Trophoblast cell (in vitro differentiated cells and primary cell): ENCODE measurements around the gene CDH26.
A peak's percentile ranks its signal among the peaks of the same experiment; 100 is the strongest.

Experiments used
- DNase-seq, 2 donors: peaks; one replicate each; pipeline ENCODE4 v3.0.0-alpha.2; 2016
- H2AFZ ChIP-seq: 2 replicates; pipeline ENCODE4 v1.6.1; 2013; ENCODE audit warnings: low read length, moderate library complexity, mild to moderate bottlenecking; ENCODE audit not compliant: insufficient read depth, poor library complexity
- H2AK5ac ChIP-seq: 2 replicates; pipeline ENCODE4 v1.6.1; 2013; ENCODE audit warnings: mild to moderate bottlenecking, low read length
- H2BK120ac ChIP-seq: 2 replicates; pipeline ENCODE4 v1.6.1; 2013; ENCODE audit warnings: low read length, mild to moderate bottlenecking, moderate library complexity; ENCODE audit not compliant: insufficient read depth, poor library complexity
- H2BK12ac ChIP-seq: 2 replicates; pipeline ENCODE4 v1.6.1; 2013; ENCODE audit warnings: mild to moderate bottlenecking, low read length, moderate library complexity
- H2BK5ac ChIP-seq: 2 replicates; pipeline ENCODE4 v1.6.1; 2013; ENCODE audit warnings: low read length, low read depth, moderate library complexity, mild to moderate bottlenecking; ENCODE audit not compliant: poor library complexity
- H3K14ac ChIP-seq: 2 replicates; pipeline ENCODE4 v1.6.1; 2013; ENCODE audit warnings: mild to moderate bottlenecking, low read length
- H3K18ac ChIP-seq: 2 replicates; pipeline ENCODE4 v1.6.1; 2013; ENCODE audit warnings: mild to moderate bottlenecking, low read length
- H3K23ac ChIP-seq: 2 replicates; pipeline ENCODE4 v1.6.1; 2013; ENCODE audit warnings: low read length
- H3K27ac ChIP-seq: 2 replicates; pipeline ENCODE4 v1.5.1; 2013; ENCODE audit warnings: low read depth, mild to moderate bottlenecking, inconsistent platforms, low read length, moderate library complexity
- H3K27me3 ChIP-seq: 2 replicates; pipeline ENCODE4 v1.6.1; 2013; ENCODE audit warnings: inconsistent platforms, mild to moderate bottlenecking, low read length, moderate library complexity; ENCODE audit not compliant: insufficient read depth
- H3K36me3 ChIP-seq, 2 experiments: 1 replicate in 1 of 2; 2 replicates in 1 of 2; pipeline ENCODE4 v1.6.1; 2013; ENCODE audit warnings: low read length in 2 of 2, mild to moderate bottlenecking in 2 of 2, moderate library complexity in 1 of 2; ENCODE audit not compliant: insufficient read depth in 2 of 2, control insufficient read depth in 1 of 2
- H3K4ac ChIP-seq: 2 replicates; pipeline ENCODE4 v1.6.1; 2013; ENCODE audit warnings: low read depth, mild to moderate bottlenecking, low read length, moderate library complexity
- H3K4me1 ChIP-seq, 2 experiments: 1 replicate in 1 of 2; 2 replicates in 1 of 2; pipeline ENCODE4 v1.6.1; 2013; ENCODE audit warnings: low read length in 2 of 2, mild to moderate bottlenecking in 2 of 2, moderate library complexity in 1 of 2; ENCODE audit not compliant: insufficient read depth in 2 of 2, control insufficient read depth in 1 of 2
- H3K4me2 ChIP-seq: 2 replicates; pipeline ENCODE4 v1.6.1; 2013; ENCODE audit warnings: inconsistent platforms, mild to moderate bottlenecking, low read length, moderate library complexity
- H3K4me3 ChIP-seq: 2 replicates; pipeline ENCODE4 v1.5.1; 2013; ENCODE audit warnings: mild to moderate bottlenecking, low read depth, low read length, inconsistent platforms
- H3K79me1 ChIP-seq: one replicate; pipeline ENCODE4 v1.6.1; 2013; ENCODE audit warnings: low read length
- H3K79me2 ChIP-seq: 2 replicates; pipeline ENCODE4 v1.6.1; 2013; ENCODE audit warnings: low read length, mild to moderate bottlenecking; ENCODE audit not compliant: control insufficient read depth, insufficient read depth, poor library complexity
- H3K9ac ChIP-seq: 2 replicates; pipeline ENCODE4 v1.6.1; 2013; ENCODE audit warnings: mild to moderate bottlenecking, low read length
- H3K9me3 ChIP-seq: 2 replicates; pipeline ENCODE4 v1.6.1; 2013; ENCODE audit warnings: low read depth, mild to moderate bottlenecking, control low read depth, inconsistent platforms, low read length; ENCODE audit not compliant: insufficient read depth
- H4K12ac ChIP-seq: 2 replicates; pipeline ENCODE4 v1.6.1; 2013; ENCODE audit warnings: low read depth, mild to moderate bottlenecking, low read length, moderate library complexity
- H4K8ac ChIP-seq: 2 replicates; pipeline ENCODE4 v1.6.1; 2013; ENCODE audit warnings: low read depth, mild to moderate bottlenecking, low read length, moderate library complexity
- H4K91ac ChIP-seq: one replicate; pipeline ENCODE4 v1.6.1; 2013; ENCODE audit warnings: low read depth, mild to moderate bottlenecking, low read length, moderate library complexity
- WGBS: extraction: QIAGEN DNeasy Blood & Tissue Kit; methylation state at CpG from one replicate; pipeline ENCODE4 v1.1.7; 2013; ENCODE audit warnings: missing lambda C conversion rate; ENCODE audit not compliant: insufficient read length, insufficient coverage; ENCODE audit errors: extremely low coverage; 5-methylcytosine and 5-hydroxymethylcytosine counted together

CDH26 gene

GRCh38 chr20:60034231-60035110 lies 76.2 kb downstream of the CDH26 start:
- Histone ChIP-seq H2BK5ac (no peak overlapping the region), H3K18ac (no peak overlapping the region), H3K79me2 (no peaks in the 10 kb centered on the region), H3K4me1 (peaks cover 9 to 18% of the 10 kb centered on the region in 2 experiments), H2AK5ac (no peak overlapping the region), H3K14ac (no peak overlapping the region), H3K79me1 (peaks cover 4% of the 10 kb centered on the region), H4K12ac (no peak overlapping the region), H4K91ac (peak overlapping the region; percentile 5), H2AFZ (no peak overlapping the region), H3K4ac (no peak overlapping the region), H3K36me3 (peaks cover 0 to 2% of the 10 kb centered on the region in 2 experiments), H4K8ac (no peak overlapping the region), H3K9me3 (no peaks in the 10 kb centered on the region), H3K27ac (peak overlapping the region; percentile 12), H3K4me3 (no peak overlapping the region), H2BK12ac (no peak overlapping the region), H2BK120ac (peak overlapping the region; percentile 18), H3K9ac (no peak overlapping the region), H3K4me2 (no peak overlapping the region), H3K23ac (no peak overlapping the region), H3K27me3 (no peaks in the 10 kb centered on the region)
- no peak for DNase-seq
- no CpG with 5 or more reads among the region's 9 CpGs for WGBS

DNA sequence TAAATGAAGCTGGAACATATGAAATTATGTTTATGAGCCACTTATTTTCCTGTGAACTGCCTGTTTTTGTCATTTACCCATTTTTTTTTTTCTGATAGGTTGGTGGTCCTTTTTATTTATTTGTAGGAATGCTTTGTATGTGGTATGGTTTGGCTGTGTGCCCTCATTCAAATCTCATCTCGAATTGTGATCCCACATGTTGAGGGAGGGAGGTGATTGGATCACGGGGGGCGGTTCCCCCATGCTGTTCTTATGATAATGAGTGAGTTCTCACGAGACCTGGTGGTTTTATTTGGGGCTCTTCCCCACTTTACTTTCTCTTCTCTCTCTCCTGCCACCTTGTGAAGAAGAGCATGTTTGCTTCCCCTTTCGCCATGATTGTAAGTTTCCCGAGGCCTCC lies 77.3 kb downstream of the CDH26 start:
- no peak overlapping the region for H2BK5ac ChIP-seq
- DNase-seq: no peak
- no peak overlapping the region for H3K23ac ChIP-seq
- no peaks in the 10 kb centered on the region for H3K9me3 ChIP-seq
- H4K91ac ChIP-seq: no peak overlapping the region
- H3K4me2 ChIP-seq: no peak overlapping the region
- H3K79me2 ChIP-seq: no peaks in the 10 kb centered on the region
- H2AK5ac ChIP-seq: no peak overlapping the region
- no peak overlapping the region for H4K12ac ChIP-seq
- peaks cover 10 to 20% of the 10 kb centered on the region in 2 experiments for H3K4me1 ChIP-seq
- no peaks in the 10 kb centered on the region for H3K27me3 ChIP-seq
- no peak overlapping the region for H3K4ac ChIP-seq
- no peak overlapping the region for H3K18ac ChIP-seq
- no peak overlapping the region for H3K27ac ChIP-seq
- H2AFZ ChIP-seq: no peak overlapping the region
- WGBS: no CpG with 5 or more reads among the region's 6 CpGs
- no peak overlapping the region for H2BK12ac ChIP-seq
- no peak overlapping the region for H2BK120ac ChIP-seq
- no peak overlapping the region for H4K8ac ChIP-seq
- peaks cover 0 to 2% of the 10 kb centered on the region in 2 experiments for H3K36me3 ChIP-seq
- H3K79me1 ChIP-seq: peaks cover 4% of the 10 kb centered on the region
- no peak overlapping the region for H3K14ac ChIP-seq
- no peak overlapping the region for H3K9ac ChIP-seq
- no peak overlapping the region for H3K4me3 ChIP-seq

GRCh38 chr20:60036346-60036745 lies 78.1 kb downstream of the CDH26 start:
- Histone ChIP-seq H2BK120ac (no peak overlapping the region), H2AK5ac (no peak overlapping the region), H3K9ac (no peak overlapping the region), H4K8ac (no peak overlapping the region), H3K23ac (no peak overlapping the region), H3K79me1 (peaks cover 7% of the 10 kb centered on the region), H3K14ac (no peak overlapping the region), H2BK12ac (no peak overlapping the region), H2AFZ (no peak overlapping the region), H3K4me1 (peaks cover 14 to 26% of the 10 kb centered on the region in 2 experiments), H3K4me2 (no peak overlapping the region), H3K27me3 (no peaks in the 10 kb centered on the region), H3K4ac (no peak overlapping the region), H4K12ac (no peak overlapping the region), H3K27ac (no peak overlapping the region), H4K91ac (no peak overlapping the region), H3K4me3 (no peak overlapping the region), H3K9me3 (no peaks in the 10 kb centered on the region), H3K36me3 (peaks cover 0 to 2% of the 10 kb centered on the region in 2 experiments), H2BK5ac (no peak overlapping the region), H3K79me2 (no peaks in the 10 kb centered on the region), H3K18ac (no peak overlapping the region)
- DNase-seq: no peak
- WGBS: no CpG with 5 or more reads among the region's 4 CpGs

GRCh38 chr20:60036746-60037499 lies 78.7 kb downstream of the CDH26 start:
- WGBS: no CpG with 5 or more reads among the region's 10 CpGs

More at GRCh38 chr20:60036746-60037499, 78.7 kb downstream of the CDH26 start:
- H3K18ac ChIP-seq: no peak overlapping the region
- H3K23ac ChIP-seq: no peak overlapping the region
- no peak overlapping the region for H3K14ac ChIP-seq
- peaks cover 7% of the 10 kb centered on the region for H3K79me1 ChIP-seq
- peaks cover 14 to 26% of the 10 kb centered on the region in 2 experiments for H3K4me1 ChIP-seq
- no peak overlapping the region for H2AK5ac ChIP-seq
- no peak for DNase-seq
- no peak overlapping the region for H2BK5ac ChIP-seq
- no peak overlapping the region for H3K9ac ChIP-seq
- no peak overlapping the region for H4K8ac ChIP-seq
- H3K4ac ChIP-seq: no peak overlapping the region
- no peak overlapping the region for H2AFZ ChIP-seq
- H3K4me3 ChIP-seq: no peak overlapping the region
- H3K27ac ChIP-seq: no peak overlapping the region
- no peak overlapping the region for H2BK120ac ChIP-seq
- no peaks in the 10 kb centered on the region for H3K79me2 ChIP-seq
- H4K91ac ChIP-seq: no peak overlapping the region
- no peak overlapping the region for H3K4me2 ChIP-seq
- H3K27me3 ChIP-seq: no peaks in the 10 kb centered on the region
- peaks cover 0 to 2% of the 10 kb centered on the region in 2 experiments for H3K36me3 ChIP-seq
- no peak overlapping the region for H4K12ac ChIP-seq
- no peaks in the 10 kb centered on the region for H3K9me3 ChIP-seq
- no peak overlapping the region for H2BK12ac ChIP-seq
